Stimulated activated memory B cell treated with anti-CD40 and anti-IgM and Interleukin-4, amounts not matched to agents 10 μg/mL and 1 μg/mL and 100 μg/mL, for 72 hours (primary cell): ENCODE results near the gene PDIA5.

ENCODE experiments used
- ATAC-seq: fragments of 150-1000 bp; cut with Tn5 transposase; 2 replicates; pipeline ENCODE4 v1.10.0; 2021
- H3K27ac Mint-ChIP-seq: one replicate; pipeline ENCODE4 v1.8.0; 2022; ENCODE audit warnings: mild to moderate bottlenecking, mixed read lengths
- H3K27me3 Mint-ChIP-seq: one replicate; pipeline ENCODE4 v1.8.0; 2022; ENCODE audit warnings: mixed read lengths
- H3K36me3 Mint-ChIP-seq: one replicate; pipeline ENCODE4 v1.8.0; 2022; ENCODE audit warnings: mixed read lengths
- H3K4me1 Mint-ChIP-seq: one replicate; pipeline ENCODE4 v1.8.0; 2022; ENCODE audit warnings: mixed read lengths
- H3K4me3 Mint-ChIP-seq: one replicate; pipeline ENCODE4 v1.8.0; 2022; ENCODE audit warnings: mild to moderate bottlenecking, moderate library complexity, mixed read lengths
- H3K9me3 Mint-ChIP-seq: one replicate; pipeline ENCODE4 v1.8.0; 2022; ENCODE audit warnings: mixed read lengths

The PDIA5 gene

GRCh38 chr3:123126031-123126430, 59.2 kb downstream of the PDIA5 start:
- H3K36me3 Mint-ChIP-seq, result peaks cover 48% of the 10 kb centered on the region
- no peak for ATAC-seq

GRCh38 chr3:123126653-123127052, 59.8 kb downstream of the PDIA5 start:
- Mint-ChIP-seq H3K27me3 (no peaks in the 10 kb centered on the region), H3K4me3 (no peak overlapping the region), H3K9me3 (no peaks in the 10 kb centered on the region), H3K36me3 (peaks cover 45% of the 10 kb centered on the region), H3K4me1 (no peaks in the 10 kb centered on the region), H3K27ac (no peak overlapping the region)
- ATAC-seq, result no peak

More at GRCh38 chr3:123126031-123126430, 59.2 kb downstream of the PDIA5 start:
- no peaks in the 10 kb centered on the region for H3K4me1 Mint-ChIP-seq
- no peak overlapping the region for H3K27ac Mint-ChIP-seq
- no peak overlapping the region for H3K4me3 Mint-ChIP-seq
- no peaks in the 10 kb centered on the region for H3K9me3 Mint-ChIP-seq
- H3K27me3 Mint-ChIP-seq, result no peaks in the 10 kb centered on the region

- ATAC-seq, result no peak
- H3K9me3 Mint-ChIP-seq, result no peaks in the 10 kb centered on the region
- H3K36me3 Mint-ChIP-seq, result peaks cover 50% of the 10 kb centered on the region
- H3K27ac Mint-ChIP-seq, result no peak overlapping the region
- no peak overlapping the region for H3K4me3 Mint-ChIP-seq
- no peaks in the 10 kb centered on the region for H3K4me1 Mint-ChIP-seq
- H3K27me3 Mint-ChIP-seq, result no peaks in the 10 kb centered on the region
These were observed 62.3 kb downstream of the PDIA5 start for GRCh38 chr3:123129092-123129491.

- ATAC-seq, result no peak
- Mint-ChIP-seq H3K4me1 (no peaks in the 10 kb centered on the region), H3K27ac (no peak overlapping the region), H3K9me3 (no peaks in the 10 kb centered on the region), H3K36me3 (peaks cover 50% of the 10 kb centered on the region), H3K27me3 (no peaks in the 10 kb centered on the region), H3K4me3 (no peak overlapping the region)
These were observed 62.7 kb downstream of the PDIA5 start for GRCh38 chr3:123129532-123129931.

- Mint-ChIP-seq H3K4me3 (no peak overlapping the region), H3K36me3 (peaks cover 51% of the 10 kb centered on the region), H3K27me3 (no peaks in the 10 kb centered on the region), H3K9me3 (no peaks in the 10 kb centered on the region), H3K4me1 (no peaks in the 10 kb centered on the region), H3K27ac (no peak overlapping the region)
- no peak for ATAC-seq
These were observed 63.4 kb downstream of the PDIA5 start for GRCh38 chr3:123130079-123130750.

- H3K36me3 Mint-ChIP-seq, result peaks cover 33% of the 10 kb centered on the region
- no peak overlapping the region for H3K4me3 Mint-ChIP-seq
- ATAC-seq, result no peak
These were observed 67.8 kb downstream of the PDIA5 start for GRCh38 chr3:123134671-123135070.

GRCh38 chr3:123137001-123137400, 70.2 kb downstream of the PDIA5 start:
- H3K27ac Mint-ChIP-seq, result no peak overlapping the region
- H3K36me3 Mint-ChIP-seq, result peaks cover 36% of the 10 kb centered on the region
- no peak overlapping the region for H3K4me3 Mint-ChIP-seq
- no peaks in the 10 kb centered on the region for H3K4me1 Mint-ChIP-seq
- H3K27me3 Mint-ChIP-seq, result no peaks in the 10 kb centered on the region
- H3K9me3 Mint-ChIP-seq, result no peaks in the 10 kb centered on the region
- no peak for ATAC-seq

More at GRCh38 chr3:123134671-123135070, 67.8 kb downstream of the PDIA5 start:
- Mint-ChIP-seq H3K4me1 (no peaks in the 10 kb centered on the region), H3K9me3 (no peaks in the 10 kb centered on the region), H3K27me3 (no peaks in the 10 kb centered on the region), H3K27ac (no peak overlapping the region)

GRCh38 chr3:123138839-123139444, 72.1 kb downstream of the PDIA5 start:
- Mint-ChIP-seq H3K4me3 (no peak overlapping the region), H3K9me3 (no peaks in the 10 kb centered on the region), H3K27ac (no peak overlapping the region), H3K36me3 (peaks cover 32% of the 10 kb centered on the region), H3K4me1 (no peaks in the 10 kb centered on the region), H3K27me3 (no peaks in the 10 kb centered on the region)
- ATAC-seq, result no peak

- no peaks in the 10 kb centered on the region for H3K4me1 Mint-ChIP-seq
- ATAC-seq, result no peak
- peaks cover 32% of the 10 kb centered on the region for H3K36me3 Mint-ChIP-seq
- no peaks in the 10 kb centered on the region for H3K9me3 Mint-ChIP-seq
- H3K27me3 Mint-ChIP-seq, result no peaks in the 10 kb centered on the region
- no peak overlapping the region for H3K4me3 Mint-ChIP-seq
- H3K27ac Mint-ChIP-seq, result no peak overlapping the region
These were observed 72.7 kb downstream of the PDIA5 start for GRCh38 chr3:123139522-123139921.

GRCh38 chr3:123140550-123140949, 73.7 kb downstream of the PDIA5 start:
- no peak overlapping the region for H3K4me3 Mint-ChIP-seq
- no peaks in the 10 kb centered on the region for H3K9me3 Mint-ChIP-seq
- H3K36me3 Mint-ChIP-seq, result peaks cover 31% of the 10 kb centered on the region
- no peak for ATAC-seq
- H3K4me1 Mint-ChIP-seq, result no peaks in the 10 kb centered on the region
- H3K27ac Mint-ChIP-seq, result no peak overlapping the region
- no peaks in the 10 kb centered on the region for H3K27me3 Mint-ChIP-seq

GRCh38 chr3:123141276-123141675, 74.5 kb downstream of the PDIA5 start:
- no peak overlapping the region for H3K4me3 Mint-ChIP-seq
- H3K36me3 Mint-ChIP-seq, result peaks cover 39% of the 10 kb centered on the region
- no peak for ATAC-seq
- no peaks in the 10 kb centered on the region for H3K9me3 Mint-ChIP-seq
- H3K4me1 Mint-ChIP-seq, result no peaks in the 10 kb centered on the region
- no peak overlapping the region for H3K27ac Mint-ChIP-seq
- no peaks in the 10 kb centered on the region for H3K27me3 Mint-ChIP-seq

GRCh38 chr3:123143669-123144411, 77.0 kb downstream of the PDIA5 start:
- Mint-ChIP-seq H3K27ac (no peak overlapping the region), H3K9me3 (no peaks in the 10 kb centered on the region), H3K4me3 (no peak overlapping the region), H3K4me1 (no peaks in the 10 kb centered on the region), H3K27me3 (no peaks in the 10 kb centered on the region), H3K36me3 (peaks cover 55% of the 10 kb centered on the region)
- ATAC-seq, result no peak

- Mint-ChIP-seq H3K9me3 (peaks cover 13% of the 10 kb centered on the region), H3K4me3 (no peak overlapping the region), H3K27me3 (no peaks in the 10 kb centered on the region), H3K36me3 (peaks cover 85% of the 10 kb centered on the region), H3K27ac (no peak overlapping the region), H3K4me1 (peaks cover 7% of the 10 kb centered on the region)
- ATAC-seq, result no peak
These were observed 81.1 kb downstream of the PDIA5 start for GRCh38 chr3:123147754-123148535.

- peaks cover 10% of the 10 kb centered on the region for H3K4me1 Mint-ChIP-seq
- ATAC-seq, result no peak
- H3K36me3 Mint-ChIP-seq, result peaks cover 80% of the 10 kb centered on the region
- H3K9me3 Mint-ChIP-seq, result peaks cover 13% of the 10 kb centered on the region
- H3K27me3 Mint-ChIP-seq, result no peaks in the 10 kb centered on the region
- H3K4me3 Mint-ChIP-seq, result no peak overlapping the region
- H3K27ac Mint-ChIP-seq, result no peak overlapping the region
These were observed 81.9 kb downstream of the PDIA5 start for GRCh38 chr3:123148772-123149171.

GRCh38 chr3:123149525-123149924, 82.7 kb downstream of the PDIA5 start:
- H3K36me3 Mint-ChIP-seq, result peaks cover 79% of the 10 kb centered on the region
- H3K4me3 Mint-ChIP-seq, result no peak overlapping the region
- H3K27me3 Mint-ChIP-seq, result no peaks in the 10 kb centered on the region
- no peak overlapping the region for H3K27ac Mint-ChIP-seq
- peaks cover 10% of the 10 kb centered on the region for H3K4me1 Mint-ChIP-seq
- ATAC-seq, result no peak
- H3K9me3 Mint-ChIP-seq, result peaks cover 13% of the 10 kb centered on the region
